ENCODE data around the gene SCFD2. TPM values are rescaled to one million over a fixed set of nuclear protein-coding genes. Genes with fewer than 3 reads are reported as not detected.

Gene SCFD2
- total and polyA plus RNA-seq, 2 of the 8 experiments (the other 6 are each of a cell fraction or from before 2014, with no cell fraction given), result 6.2 to 10.2 TPM

- TF ChIP-seq, protein P1, sequence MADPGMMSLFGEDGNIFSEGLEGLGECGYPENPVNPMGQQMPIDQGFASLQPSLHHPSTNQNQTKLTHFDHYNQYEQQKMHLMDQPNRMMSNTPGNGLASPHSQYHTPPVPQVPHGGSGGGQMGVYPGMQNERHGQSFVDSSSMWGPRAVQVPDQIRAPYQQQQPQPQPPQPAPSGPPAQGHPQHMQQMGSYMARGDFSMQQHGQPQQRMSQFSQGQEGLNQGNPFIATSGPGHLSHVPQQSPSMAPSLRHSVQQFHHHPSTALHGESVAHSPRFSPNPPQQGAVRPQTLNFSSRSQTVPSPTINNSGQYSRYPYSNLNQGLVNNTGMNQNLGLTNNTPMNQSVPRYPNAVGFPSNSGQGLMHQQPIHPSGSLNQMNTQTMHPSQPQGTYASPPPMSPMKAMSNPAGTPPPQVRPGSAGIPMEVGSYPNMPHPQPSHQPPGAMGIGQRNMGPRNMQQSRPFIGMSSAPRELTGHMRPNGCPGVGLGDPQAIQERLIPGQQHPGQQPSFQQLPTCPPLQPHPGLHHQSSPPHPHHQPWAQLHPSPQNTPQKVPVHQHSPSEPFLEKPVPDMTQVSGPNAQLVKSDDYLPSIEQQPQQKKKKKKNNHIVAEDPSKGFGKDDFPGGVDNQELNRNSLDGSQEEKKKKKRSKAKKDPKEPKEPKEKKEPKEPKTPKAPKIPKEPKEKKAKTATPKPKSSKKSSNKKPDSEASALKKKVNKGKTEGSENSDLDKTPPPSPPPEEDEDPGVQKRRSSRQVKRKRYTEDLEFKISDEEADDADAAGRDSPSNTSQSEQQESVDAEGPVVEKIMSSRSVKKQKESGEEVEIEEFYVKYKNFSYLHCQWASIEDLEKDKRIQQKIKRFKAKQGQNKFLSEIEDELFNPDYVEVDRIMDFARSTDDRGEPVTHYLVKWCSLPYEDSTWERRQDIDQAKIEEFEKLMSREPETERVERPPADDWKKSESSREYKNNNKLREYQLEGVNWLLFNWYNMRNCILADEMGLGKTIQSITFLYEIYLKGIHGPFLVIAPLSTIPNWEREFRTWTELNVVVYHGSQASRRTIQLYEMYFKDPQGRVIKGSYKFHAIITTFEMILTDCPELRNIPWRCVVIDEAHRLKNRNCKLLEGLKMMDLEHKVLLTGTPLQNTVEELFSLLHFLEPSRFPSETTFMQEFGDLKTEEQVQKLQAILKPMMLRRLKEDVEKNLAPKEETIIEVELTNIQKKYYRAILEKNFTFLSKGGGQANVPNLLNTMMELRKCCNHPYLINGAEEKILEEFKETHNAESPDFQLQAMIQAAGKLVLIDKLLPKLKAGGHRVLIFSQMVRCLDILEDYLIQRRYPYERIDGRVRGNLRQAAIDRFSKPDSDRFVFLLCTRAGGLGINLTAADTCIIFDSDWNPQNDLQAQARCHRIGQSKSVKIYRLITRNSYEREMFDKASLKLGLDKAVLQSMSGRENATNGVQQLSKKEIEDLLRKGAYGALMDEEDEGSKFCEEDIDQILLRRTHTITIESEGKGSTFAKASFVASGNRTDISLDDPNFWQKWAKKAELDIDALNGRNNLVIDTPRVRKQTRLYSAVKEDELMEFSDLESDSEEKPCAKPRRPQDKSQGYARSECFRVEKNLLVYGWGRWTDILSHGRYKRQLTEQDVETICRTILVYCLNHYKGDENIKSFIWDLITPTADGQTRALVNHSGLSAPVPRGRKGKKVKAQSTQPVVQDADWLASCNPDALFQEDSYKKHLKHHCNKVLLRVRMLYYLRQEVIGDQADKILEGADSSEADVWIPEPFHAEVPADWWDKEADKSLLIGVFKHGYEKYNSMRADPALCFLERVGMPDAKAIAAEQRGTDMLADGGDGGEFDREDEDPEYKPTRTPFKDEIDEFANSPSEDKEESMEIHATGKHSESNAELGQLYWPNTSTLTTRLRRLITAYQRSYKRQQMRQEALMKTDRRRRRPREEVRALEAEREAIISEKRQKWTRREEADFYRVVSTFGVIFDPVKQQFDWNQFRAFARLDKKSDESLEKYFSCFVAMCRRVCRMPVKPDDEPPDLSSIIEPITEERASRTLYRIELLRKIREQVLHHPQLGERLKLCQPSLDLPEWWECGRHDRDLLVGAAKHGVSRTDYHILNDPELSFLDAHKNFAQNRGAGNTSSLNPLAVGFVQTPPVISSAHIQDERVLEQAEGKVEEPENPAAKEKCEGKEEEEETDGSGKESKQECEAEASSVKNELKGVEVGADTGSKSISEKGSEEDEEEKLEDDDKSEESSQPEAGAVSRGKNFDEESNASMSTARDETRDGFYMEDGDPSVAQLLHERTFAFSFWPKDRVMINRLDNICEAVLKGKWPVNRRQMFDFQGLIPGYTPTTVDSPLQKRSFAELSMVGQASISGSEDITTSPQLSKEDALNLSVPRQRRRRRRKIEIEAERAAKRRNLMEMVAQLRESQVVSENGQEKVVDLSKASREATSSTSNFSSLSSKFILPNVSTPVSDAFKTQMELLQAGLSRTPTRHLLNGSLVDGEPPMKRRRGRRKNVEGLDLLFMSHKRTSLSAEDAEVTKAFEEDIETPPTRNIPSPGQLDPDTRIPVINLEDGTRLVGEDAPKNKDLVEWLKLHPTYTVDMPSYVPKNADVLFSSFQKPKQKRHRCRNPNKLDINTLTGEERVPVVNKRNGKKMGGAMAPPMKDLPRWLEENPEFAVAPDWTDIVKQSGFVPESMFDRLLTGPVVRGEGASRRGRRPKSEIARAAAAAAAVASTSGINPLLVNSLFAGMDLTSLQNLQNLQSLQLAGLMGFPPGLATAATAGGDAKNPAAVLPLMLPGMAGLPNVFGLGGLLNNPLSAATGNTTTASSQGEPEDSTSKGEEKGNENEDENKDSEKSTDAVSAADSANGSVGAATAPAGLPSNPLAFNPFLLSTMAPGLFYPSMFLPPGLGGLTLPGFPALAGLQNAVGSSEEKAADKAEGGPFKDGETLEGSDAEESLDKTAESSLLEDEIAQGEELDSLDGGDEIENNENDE (IDR thresholded peaks at IDR 0.05; ENCODE audit: insufficient replicate concordance, low read length), result no peak
- TF ChIP-seq NANOG (IDR thresholded peaks at IDR 0.05; ENCODE audit: insufficient read depth, low read depth, low read length, poor library complexity, severe bottlenecking) (no peak), CTCF (IDR thresholded peaks at IDR 0.05; ENCODE audit: control extremely low read depth in 1 of 3, insufficient read depth in 1 of 3, low read depth in 1 of 3, low read length in 3 of 3) (peak; percentile 74 to 93 (median 77)), YY1 (IDR thresholded peaks at IDR 0.05; ENCODE audit: low read depth, low read length) (peak; percentile 68; the same call in 1 of the 2 replicates)
Measured at GRCh38 chr4:52911684-52912294, 454.1 kb downstream of the SCFD2 start (continued).

All from H1 (cell line).